Measurements from ENCODE around the gene GJC2.

- TF ChIP-seq, protein P1, sequence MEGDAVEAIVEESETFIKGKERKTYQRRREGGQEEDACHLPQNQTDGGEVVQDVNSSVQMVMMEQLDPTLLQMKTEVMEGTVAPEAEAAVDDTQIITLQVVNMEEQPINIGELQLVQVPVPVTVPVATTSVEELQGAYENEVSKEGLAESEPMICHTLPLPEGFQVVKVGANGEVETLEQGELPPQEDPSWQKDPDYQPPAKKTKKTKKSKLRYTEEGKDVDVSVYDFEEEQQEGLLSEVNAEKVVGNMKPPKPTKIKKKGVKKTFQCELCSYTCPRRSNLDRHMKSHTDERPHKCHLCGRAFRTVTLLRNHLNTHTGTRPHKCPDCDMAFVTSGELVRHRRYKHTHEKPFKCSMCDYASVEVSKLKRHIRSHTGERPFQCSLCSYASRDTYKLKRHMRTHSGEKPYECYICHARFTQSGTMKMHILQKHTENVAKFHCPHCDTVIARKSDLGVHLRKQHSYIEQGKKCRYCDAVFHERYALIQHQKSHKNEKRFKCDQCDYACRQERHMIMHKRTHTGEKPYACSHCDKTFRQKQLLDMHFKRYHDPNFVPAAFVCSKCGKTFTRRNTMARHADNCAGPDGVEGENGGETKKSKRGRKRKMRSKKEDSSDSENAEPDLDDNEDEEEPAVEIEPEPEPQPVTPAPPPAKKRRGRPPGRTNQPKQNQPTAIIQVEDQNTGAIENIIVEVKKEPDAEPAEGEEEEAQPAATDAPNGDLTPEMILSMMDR (IDR thresholded peaks at IDR 0.05), result no peak
- no peak for TF ChIP-seq POLR2A (IDR thresholded peaks at IDR 0.05)
Observed at GRCh38 chr1:228147768-228148167, 2.0 kb upstream of the GJC2 start.

All from Peyer's patch (tissue), 4 donors.